ENCODE measurements around the gene SCNN1G. TPM values are rescaled to one million over a fixed set of nuclear protein-coding genes. Genes with fewer than 3 reads are reported as not detected.
A peak's percentile ranks its signal among the peaks of the same experiment; 100 is the strongest.

Gene SCNN1G
- total and polyA plus RNA-seq, 9 donors: 0.07 to 0.17 (median 0.07) TPM; not detected in 6

DNA sequence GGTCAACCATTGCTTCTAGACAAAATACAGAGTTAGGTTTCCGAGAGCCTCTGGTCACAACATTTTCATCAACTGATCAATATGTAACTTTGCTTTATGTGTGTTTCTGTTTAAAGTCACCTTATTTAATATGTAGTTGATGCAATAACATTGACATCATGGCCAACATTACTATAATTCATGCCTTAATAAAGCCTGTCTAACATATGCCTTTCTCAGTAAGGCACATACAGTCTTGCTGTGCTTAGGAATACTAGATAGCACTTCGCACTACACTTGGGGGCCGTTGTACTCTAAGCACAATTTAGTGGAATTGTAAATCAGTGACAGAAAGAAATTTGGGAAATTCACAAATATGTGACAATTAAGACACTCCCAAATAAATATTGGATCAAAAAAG is 9.6 kb upstream of the SCNN1G start:
- no peak for DNase-seq
- Histone ChIP-seq H3K36me3 (ENCODE audit: control insufficient read depth, insufficient read depth, low read length) (no peaks in the 10 kb centered on the region), H3K4me3 (ENCODE audit: low read length) (no peak overlapping the region), H3K4me1 (ENCODE audit: control insufficient read depth, insufficient read depth, low read length) (no peaks in the 10 kb centered on the region), H3K9me3 (replicated peaks; ENCODE audit: control insufficient read depth, low read depth, low read length) (no peaks in the 10 kb centered on the region), H3K27ac (ENCODE audit: low read length) (no peak overlapping the region), H3K27me3 (ENCODE audit: control insufficient read depth, insufficient read depth, low read length) (peaks cover 5% of the 10 kb centered on the region)
- WGBS (ENCODE audit: insufficient coverage): no CpG with 5 or more reads among the region's 3 CpGs

DNA sequence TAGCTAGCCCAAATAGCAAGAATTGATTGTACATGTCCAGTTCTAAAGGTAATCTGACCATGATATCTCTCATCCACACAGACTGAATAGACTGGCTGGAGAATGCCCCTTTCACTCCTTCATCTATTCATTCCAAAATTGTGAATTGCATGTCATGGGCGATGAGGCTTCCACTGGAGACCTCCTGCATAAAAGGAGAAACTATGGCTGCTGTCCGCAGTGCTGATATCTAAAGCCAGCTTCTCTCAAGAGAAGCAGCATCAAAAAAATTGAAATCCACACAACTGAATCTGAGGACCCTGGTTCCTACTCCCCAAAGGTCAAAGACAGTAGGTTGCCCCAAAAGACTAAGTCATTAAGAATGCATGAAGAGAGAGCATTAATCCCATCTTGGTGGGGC is 7.9 kb upstream of the SCNN1G start:
- peaks cover 5% of the 10 kb centered on the region for H3K27me3 ChIP-seq (ENCODE audit: control insufficient read depth, insufficient read depth, low read length)
- no CpG with 5 or more reads among the region's 2 CpGs for WGBS (ENCODE audit: insufficient coverage)
- H3K9me3 ChIP-seq (replicated peaks; ENCODE audit: control insufficient read depth, low read depth, low read length): no peaks in the 10 kb centered on the region
- H3K4me1 ChIP-seq (ENCODE audit: control insufficient read depth, insufficient read depth, low read length): no peaks in the 10 kb centered on the region
- H3K4me3 ChIP-seq (ENCODE audit: low read length): no peak overlapping the region
- H3K27ac ChIP-seq (ENCODE audit: low read length): no peak overlapping the region
- DNase-seq: peak; percentile 24
- H3K36me3 ChIP-seq (ENCODE audit: control insufficient read depth, insufficient read depth, low read length): no peaks in the 10 kb centered on the region

DNA sequence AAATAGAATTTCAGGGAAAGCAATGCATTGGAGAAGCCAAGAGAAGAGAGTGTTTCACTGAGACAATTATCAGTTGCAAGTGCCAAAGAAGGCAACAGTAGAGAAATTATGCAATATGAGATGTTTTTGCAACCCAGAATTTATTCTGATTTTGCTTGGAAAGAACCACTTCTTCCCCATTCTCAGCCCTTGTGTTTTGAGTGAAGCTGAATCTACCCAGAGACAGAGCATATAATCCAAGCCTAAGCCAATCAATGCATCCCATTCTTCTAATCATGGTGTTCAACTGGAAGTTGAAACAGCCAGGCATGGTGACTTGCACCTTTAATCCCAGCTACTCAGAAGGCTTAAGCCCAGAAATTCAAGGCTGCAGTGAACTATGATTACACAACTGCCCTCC is 6.9 kb upstream of the SCNN1G start:
- H3K27me3 ChIP-seq (ENCODE audit: control insufficient read depth, insufficient read depth, low read length): peaks cover 4% of the 10 kb centered on the region

DNA sequence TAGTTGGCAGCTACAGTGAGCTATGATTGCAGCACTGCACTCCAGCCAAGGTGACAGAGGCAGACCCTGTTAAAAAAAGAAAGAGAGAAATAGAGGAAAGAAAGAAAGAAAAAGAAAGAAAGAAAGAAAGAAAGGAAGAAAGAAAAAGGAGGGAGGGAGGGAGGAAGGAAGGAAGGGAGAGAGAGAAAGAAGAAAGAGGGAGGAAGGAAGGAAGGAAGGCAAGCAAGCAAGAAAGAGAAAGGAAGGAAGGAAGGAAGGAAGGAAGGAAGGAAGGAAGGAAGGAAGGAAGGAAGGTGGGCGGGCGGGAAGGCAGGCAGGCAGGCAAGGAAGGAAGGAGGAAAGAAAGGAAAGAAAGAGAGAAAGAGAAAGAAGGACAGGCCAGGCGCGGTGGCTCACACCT is 1.0 kb upstream of the SCNN1G start:
- 89% methylated on average over 3 of the region's 4 CpGs for WGBS (ENCODE audit: insufficient coverage)
- H3K27ac ChIP-seq (ENCODE audit: low read length): no peak overlapping the region
- no peak overlapping the region for H3K4me3 ChIP-seq (ENCODE audit: low read length)
- no peak for DNase-seq
- H3K36me3 ChIP-seq (ENCODE audit: control insufficient read depth, insufficient read depth, low read length): no peaks in the 10 kb centered on the region
- peaks cover 11% of the 10 kb centered on the region for H3K4me1 ChIP-seq (ENCODE audit: control insufficient read depth, insufficient read depth, low read length)
- no peaks in the 10 kb centered on the region for H3K9me3 ChIP-seq (replicated peaks; ENCODE audit: control insufficient read depth, low read depth, low read length)
- peaks cover 50% of the 10 kb centered on the region for H3K27me3 ChIP-seq (ENCODE audit: control insufficient read depth, insufficient read depth, low read length)

More for the DNA sequence above, 6.9 kb upstream of the SCNN1G start:
- Histone ChIP-seq H3K36me3 (ENCODE audit: control insufficient read depth, insufficient read depth, low read length) (no peaks in the 10 kb centered on the region), H3K4me3 (ENCODE audit: low read length) (no peak overlapping the region), H3K4me1 (ENCODE audit: control insufficient read depth, insufficient read depth, low read length) (no peaks in the 10 kb centered on the region), H3K27ac (ENCODE audit: low read length) (no peak overlapping the region), H3K9me3 (replicated peaks; ENCODE audit: control insufficient read depth, low read depth, low read length) (no peaks in the 10 kb centered on the region)
- no peak for DNase-seq

DNA sequence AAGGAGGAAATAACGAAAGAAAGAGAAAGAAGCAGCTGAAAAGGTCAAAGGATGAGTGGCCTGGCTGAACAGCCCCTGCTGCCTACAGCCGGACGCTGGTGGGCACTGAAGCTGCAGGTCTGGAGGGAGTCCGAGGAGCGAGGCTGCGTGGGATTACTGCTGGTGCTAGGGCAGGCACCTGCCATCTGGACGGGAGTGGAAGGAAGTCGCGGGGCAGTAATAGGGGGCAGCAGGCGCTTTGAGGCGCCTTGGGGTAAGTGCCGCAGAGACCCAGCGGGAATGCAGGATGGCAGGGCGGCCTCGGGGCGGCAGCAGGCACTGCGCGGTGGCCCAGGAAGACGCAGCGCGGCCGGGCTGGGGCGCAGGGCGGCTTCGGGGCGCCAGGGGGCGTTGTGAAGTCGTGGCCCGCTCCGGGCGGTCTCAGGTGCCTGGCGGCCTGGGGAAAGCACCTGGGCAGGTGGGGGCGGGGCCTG is 303 bp upstream of the SCNN1G start:
- Histone ChIP-seq H3K4me1 (ENCODE audit: control insufficient read depth, insufficient read depth, low read length) (peaks cover 11% of the 10 kb centered on the region), H3K4me3 (ENCODE audit: low read length) (no peak overlapping the region), H3K27ac (ENCODE audit: low read length) (no peak overlapping the region), H3K36me3 (ENCODE audit: control insufficient read depth, insufficient read depth, low read length) (no peaks in the 10 kb centered on the region), H3K9me3 (replicated peaks; ENCODE audit: control insufficient read depth, low read depth, low read length) (no peaks in the 10 kb centered on the region), H3K27me3 (ENCODE audit: control insufficient read depth, insufficient read depth, low read length) (peaks cover 51% of the 10 kb centered on the region)
- WGBS (ENCODE audit: insufficient coverage): 4% methylated on average over 32 of the region's 33 CpGs
- DNase-seq: peak; percentile 33

DNA sequence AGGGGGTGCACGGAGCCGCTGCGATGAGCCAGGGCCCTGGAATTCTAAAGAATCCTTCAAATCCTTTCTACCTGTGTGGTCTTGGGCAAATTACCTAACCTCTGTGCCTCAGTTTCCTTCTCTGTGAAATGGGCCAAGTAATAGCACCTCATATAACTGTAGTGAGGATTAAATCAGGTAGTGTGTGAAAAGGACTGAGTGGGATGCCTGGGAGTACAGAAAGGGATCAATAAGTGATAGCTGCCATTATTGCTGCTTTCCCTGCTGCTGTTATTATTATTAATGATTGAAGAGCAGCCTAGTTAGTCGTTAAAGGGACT is 958 bp downstream of the SCNN1G start:
- no peaks in the 10 kb centered on the region for H3K9me3 ChIP-seq (replicated peaks; ENCODE audit: control insufficient read depth, low read depth, low read length)
- peaks cover 56% of the 10 kb centered on the region for H3K27me3 ChIP-seq (ENCODE audit: control insufficient read depth, insufficient read depth, low read length)
- H3K36me3 ChIP-seq (ENCODE audit: control insufficient read depth, insufficient read depth, low read length): no peaks in the 10 kb centered on the region
- WGBS (ENCODE audit: insufficient coverage): 71% methylated on average over 1 of the region's 4 CpGs
- no peak overlapping the region for H3K4me3 ChIP-seq (ENCODE audit: low read length)
- H3K27ac ChIP-seq (ENCODE audit: low read length): no peak overlapping the region
- peaks cover 11% of the 10 kb centered on the region for H3K4me1 ChIP-seq (ENCODE audit: control insufficient read depth, insufficient read depth, low read length)
- DNase-seq: no peak

DNA sequence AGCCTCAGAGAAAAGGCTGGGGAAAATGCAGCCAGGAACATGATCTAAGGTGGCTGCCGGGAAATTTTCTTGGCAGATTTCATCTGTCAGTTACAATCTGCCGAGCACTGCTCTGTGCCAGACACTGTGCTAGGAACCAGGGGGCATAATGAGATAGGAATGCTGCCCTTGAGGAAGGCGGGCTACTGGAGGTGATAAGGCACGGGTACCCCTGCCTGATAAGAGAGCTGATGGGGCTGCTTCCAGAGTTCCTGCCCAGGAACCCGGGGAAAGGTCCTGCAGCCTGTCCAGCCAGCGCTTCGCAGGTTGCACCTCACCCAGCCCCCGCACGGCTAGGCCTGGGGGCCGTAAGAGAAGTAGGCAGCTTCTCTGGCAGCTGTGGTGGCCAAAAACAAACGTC is 3.1 kb downstream of the SCNN1G start:
- H3K27me3 ChIP-seq (ENCODE audit: control insufficient read depth, insufficient read depth, low read length): peaks cover 54% of the 10 kb centered on the region

DNA sequence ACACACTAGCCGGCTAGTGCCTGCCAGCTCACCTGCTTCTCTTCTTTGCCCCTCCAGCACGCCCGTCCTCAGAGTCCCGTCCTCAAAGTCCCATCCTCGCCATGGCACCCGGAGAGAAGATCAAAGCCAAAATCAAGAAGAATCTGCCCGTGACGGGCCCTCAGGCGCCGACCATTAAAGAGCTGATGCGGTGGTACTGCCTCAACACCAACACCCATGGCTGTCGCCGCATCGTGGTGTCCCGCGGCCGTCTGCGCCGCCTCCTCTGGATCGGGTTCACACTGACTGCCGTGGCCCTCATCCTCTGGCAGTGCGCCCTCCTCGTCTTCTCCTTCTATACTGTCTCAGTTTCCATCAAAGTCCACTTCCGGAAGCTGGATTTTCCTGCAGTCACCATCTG is 3.6 kb downstream of the SCNN1G start:
- H3K4me3 ChIP-seq (ENCODE audit: low read length): no peak overlapping the region

More for the DNA sequence above, 3.1 kb downstream of the SCNN1G start:
- H3K27ac ChIP-seq (ENCODE audit: low read length): no peak overlapping the region
- H3K4me3 ChIP-seq (ENCODE audit: low read length): no peak overlapping the region
- no peaks in the 10 kb centered on the region for H3K9me3 ChIP-seq (replicated peaks; ENCODE audit: control insufficient read depth, low read depth, low read length)
- WGBS (ENCODE audit: insufficient coverage): 55% methylated on average over 11 of the region's 11 CpGs
- H3K36me3 ChIP-seq (ENCODE audit: control insufficient read depth, insufficient read depth, low read length): no peaks in the 10 kb centered on the region
- peaks cover 11% of the 10 kb centered on the region for H3K4me1 ChIP-seq (ENCODE audit: control insufficient read depth, insufficient read depth, low read length)
- DNase-seq: no peak

DNA sequence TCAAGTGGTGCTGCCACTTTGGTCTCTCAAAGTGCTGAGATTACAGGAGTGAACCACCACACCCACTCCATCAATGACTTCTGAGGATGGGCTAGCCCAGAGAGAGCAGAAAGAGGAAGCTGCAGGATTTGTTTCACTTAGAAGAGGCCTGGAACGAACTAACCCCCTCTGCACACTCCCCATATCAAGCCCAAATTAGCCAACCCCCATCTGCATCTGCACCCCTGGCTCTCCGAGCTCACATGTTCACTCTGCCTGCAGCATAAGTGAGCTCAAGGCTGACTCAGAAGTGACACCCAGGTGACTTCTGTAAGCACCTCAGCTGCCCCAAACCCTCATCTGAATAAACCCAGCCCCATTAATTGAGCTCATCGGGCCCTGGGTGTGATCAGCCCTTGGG is 4.8 kb downstream of the SCNN1G start:
- H3K9me3 ChIP-seq (replicated peaks; ENCODE audit: control insufficient read depth, low read depth, low read length): no peaks in the 10 kb centered on the region
- WGBS (ENCODE audit: insufficient coverage): 57% methylated on average over 3 of the region's 3 CpGs
- peaks cover 41% of the 10 kb centered on the region for H3K27me3 ChIP-seq (ENCODE audit: control insufficient read depth, insufficient read depth, low read length)
- H3K36me3 ChIP-seq (ENCODE audit: control insufficient read depth, insufficient read depth, low read length): no peaks in the 10 kb centered on the region
- no peak overlapping the region for H3K27ac ChIP-seq (ENCODE audit: low read length)
- no peak overlapping the region for H3K4me3 ChIP-seq (ENCODE audit: low read length)
- H3K4me1 ChIP-seq (ENCODE audit: control insufficient read depth, insufficient read depth, low read length): peaks cover 8% of the 10 kb centered on the region
- DNase-seq: no peak

More for the DNA sequence above, 3.6 kb downstream of the SCNN1G start:
- H3K9me3 ChIP-seq (replicated peaks; ENCODE audit: control insufficient read depth, low read depth, low read length): no peaks in the 10 kb centered on the region
- DNase-seq: no peak
- H3K4me1 ChIP-seq (ENCODE audit: control insufficient read depth, insufficient read depth, low read length): peaks cover 11% of the 10 kb centered on the region
- no peaks in the 10 kb centered on the region for H3K36me3 ChIP-seq (ENCODE audit: control insufficient read depth, insufficient read depth, low read length)
- peaks cover 51% of the 10 kb centered on the region for H3K27me3 ChIP-seq (ENCODE audit: control insufficient read depth, insufficient read depth, low read length)
- whole genome bisulfite sequencing (ENCODE audit: insufficient coverage): 65% methylated on average over 23 of the region's 24 CpGs
- no peak overlapping the region for H3K27ac ChIP-seq (ENCODE audit: low read length)

DNA sequence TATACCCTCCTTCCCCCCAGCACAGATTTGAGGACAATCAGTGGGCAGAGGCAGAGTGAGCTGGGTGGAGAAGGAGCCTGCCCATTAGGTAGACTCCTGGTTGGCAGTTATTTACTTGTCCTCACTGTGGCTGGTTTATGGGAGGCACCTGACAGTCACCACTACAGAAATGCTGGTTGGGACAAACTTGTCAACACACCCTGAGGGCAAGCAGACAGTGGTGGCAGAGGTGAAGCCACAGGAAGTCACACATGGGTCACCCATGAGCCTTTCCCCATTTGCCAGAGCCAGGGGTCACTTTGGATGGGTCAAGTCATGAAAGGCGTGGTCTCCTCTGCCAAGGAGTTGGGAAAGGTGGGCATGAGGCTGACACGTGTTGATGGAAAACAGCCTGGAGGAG is 6.4 kb downstream of the SCNN1G start:
- WGBS (ENCODE audit: insufficient coverage): 83% methylated on average over 1 of the region's 2 CpGs
- no peaks in the 10 kb centered on the region for H3K9me3 ChIP-seq (replicated peaks; ENCODE audit: control insufficient read depth, low read depth, low read length)
- H3K4me3 ChIP-seq (ENCODE audit: low read length): no peak overlapping the region
- peaks cover 26% of the 10 kb centered on the region for H3K27me3 ChIP-seq (ENCODE audit: control insufficient read depth, insufficient read depth, low read length)
- H3K36me3 ChIP-seq (ENCODE audit: control insufficient read depth, insufficient read depth, low read length): no peaks in the 10 kb centered on the region
- no peaks in the 10 kb centered on the region for H3K4me1 ChIP-seq (ENCODE audit: control insufficient read depth, insufficient read depth, low read length)
- no peak overlapping the region for H3K27ac ChIP-seq (ENCODE audit: low read length)
- no peak for DNase-seq

DNA sequence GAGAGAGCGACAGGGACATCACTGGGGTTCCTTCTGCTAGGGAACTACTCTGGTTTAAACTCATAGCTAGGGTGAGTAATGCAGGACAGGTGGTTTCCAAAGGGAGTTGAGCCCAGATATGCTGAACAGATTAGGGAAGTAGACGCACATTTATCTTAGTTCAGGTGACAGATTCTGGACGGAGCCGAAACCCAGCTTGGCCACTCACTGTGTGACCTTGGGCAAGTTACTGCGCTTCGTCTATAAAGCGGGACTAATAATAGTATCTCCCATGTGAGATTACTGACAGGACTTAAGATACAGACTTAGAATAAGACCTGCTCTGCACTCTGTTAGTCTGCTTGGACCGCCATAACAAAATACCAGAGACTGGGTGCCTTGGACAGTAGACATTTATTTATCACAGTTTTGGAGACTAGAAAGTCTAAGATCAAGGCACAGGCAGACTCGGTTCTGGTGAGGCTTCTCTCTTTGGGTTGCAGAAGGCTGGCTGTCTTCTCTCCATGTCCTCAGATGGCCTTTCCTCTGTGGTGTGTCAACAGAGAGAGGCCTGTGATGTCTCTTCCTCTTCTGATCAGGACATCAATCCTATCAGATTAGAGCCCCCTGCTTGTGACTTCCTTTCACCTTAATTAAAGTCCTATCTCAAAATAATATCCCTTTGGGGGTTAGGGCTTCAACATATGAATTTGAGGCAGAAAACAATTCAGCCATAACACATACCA is 12.1 kb downstream of the SCNN1G start:
- Histone ChIP-seq H3K9me3 (replicated peaks; ENCODE audit: control insufficient read depth, low read depth, low read length) (no peaks in the 10 kb centered on the region), H3K27ac (ENCODE audit: low read length) (no peak overlapping the region), H3K4me1 (ENCODE audit: control insufficient read depth, insufficient read depth, low read length) (no peaks in the 10 kb centered on the region), H3K36me3 (ENCODE audit: control insufficient read depth, insufficient read depth, low read length) (no peaks in the 10 kb centered on the region), H3K27me3 (ENCODE audit: control insufficient read depth, insufficient read depth, low read length) (peaks cover 2% of the 10 kb centered on the region), H3K4me3 (ENCODE audit: low read length) (no peak overlapping the region)
- no peak for DNase-seq
- 71% methylated on average over 8 of the region's 9 CpGs for WGBS (ENCODE audit: insufficient coverage)
